Muscle layer of colon (tissue), 2 donors: ENCODE results near the gene ITGB4.

Experiments used
- H3K27ac ChIP-seq: one replicate; pipeline ENCODE4 v1.7.0; 2013; ENCODE audit warnings: low read depth, mild to moderate bottlenecking, low read length, moderate library complexity
- H3K27me3 ChIP-seq, 2 donors: one replicate each; pipeline ENCODE4 v1.7.0; 2013; ENCODE audit warnings: low read length in 2 of 2, mild to moderate bottlenecking in 2 of 2; ENCODE audit not compliant: insufficient read depth in 2 of 2, control insufficient read depth in 1 of 2
- H3K36me3 ChIP-seq: one replicate; pipeline ENCODE4 v1.7.0; 2013; ENCODE audit warnings: mild to moderate bottlenecking, low read length; ENCODE audit not compliant: insufficient read depth
- H3K4me1 ChIP-seq: one replicate; pipeline ENCODE4 v1.7.0; 2013; ENCODE audit warnings: mild to moderate bottlenecking, low read length; ENCODE audit not compliant: insufficient read depth
- H3K4me3 ChIP-seq, 2 donors: one replicate each; pipeline ENCODE4 v1.7.0; 2013; ENCODE audit warnings: low read length in 2 of 2, low read depth in 1 of 2, mild to moderate bottlenecking in 1 of 2, moderate library complexity in 1 of 2
- H3K9ac ChIP-seq: one replicate; pipeline ENCODE4 v1.7.0; 2013; ENCODE audit warnings: low read length
- H3K9me3 ChIP-seq: one replicate; pipeline ENCODE4 v1.7.0; 2013; ENCODE audit warnings: mild to moderate bottlenecking, low read length
- donor health status: abdominal sarcoma.
- donor health status: Adenocarcinoma of cecum.

The ITGB4 gene

GRCh38 chr17:75698659-75699058 lies 22.6 kb upstream of the ITGB4 start:
- Histone ChIP-seq H3K27ac (no peak overlapping the region), H3K9me3 (no peaks in the 10 kb centered on the region), H3K36me3 (peaks cover 61% of the 10 kb centered on the region), H3K27me3 (no peaks in the 10 kb centered on the region), H3K4me3 (no peak overlapping the region), H3K9ac (no peak overlapping the region), H3K4me1 (peaks cover 35% of the 10 kb centered on the region)

- peaks cover 15% of the 10 kb centered on the region for H3K4me1 ChIP-seq
- H3K9ac ChIP-seq = no peak overlapping the region
- H3K36me3 ChIP-seq = peaks cover 72% of the 10 kb centered on the region
- H3K27me3 ChIP-seq = no peaks in the 10 kb centered on the region
- H3K27ac ChIP-seq = no peak overlapping the region
- H3K9me3 ChIP-seq = no peaks in the 10 kb centered on the region
- H3K4me3 ChIP-seq = no peak overlapping the region
Observed at GRCh38 chr17:75701288-75701687, 20.0 kb upstream of the ITGB4 start.

GRCh38 chr17:75703191-75703590 lies 18.1 kb upstream of the ITGB4 start:
- Histone ChIP-seq H3K36me3 (peaks cover 84% of the 10 kb centered on the region), H3K9ac (no peak overlapping the region)

DNA sequence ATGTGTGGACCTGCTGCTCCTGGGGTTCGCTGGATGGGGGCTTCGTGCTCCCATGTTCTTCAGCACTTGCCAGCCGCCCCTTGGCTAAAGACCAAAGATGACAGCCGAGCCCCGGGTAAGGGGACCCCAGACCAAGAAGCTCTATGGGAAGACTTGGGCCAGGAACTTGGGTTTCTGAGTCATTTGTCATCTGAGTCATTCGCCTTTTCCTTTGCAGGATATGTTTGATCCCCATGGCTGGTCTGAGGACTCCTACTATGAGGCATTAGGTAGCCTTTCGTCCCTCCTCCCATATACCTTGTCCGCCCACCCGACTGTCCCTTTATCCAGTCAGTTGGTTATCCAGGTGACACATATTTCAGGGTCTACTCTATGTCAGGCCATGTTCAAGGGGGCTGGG lies 17.7 kb upstream of the ITGB4 start:
- no peak overlapping the region for H3K9ac ChIP-seq
- peaks cover 11% of the 10 kb centered on the region for H3K4me1 ChIP-seq
- H3K9me3 ChIP-seq = no peaks in the 10 kb centered on the region
- H3K27me3 ChIP-seq = no peaks in the 10 kb centered on the region
- no peak overlapping the region for H3K4me3 ChIP-seq
- H3K27ac ChIP-seq = no peak overlapping the region
- peaks cover 88% of the 10 kb centered on the region for H3K36me3 ChIP-seq

More at GRCh38 chr17:75703191-75703590, 18.1 kb upstream of the ITGB4 start:
- H3K27me3 ChIP-seq = no peaks in the 10 kb centered on the region
- H3K9me3 ChIP-seq = no peaks in the 10 kb centered on the region
- no peak overlapping the region for H3K27ac ChIP-seq
- peaks cover 11% of the 10 kb centered on the region for H3K4me1 ChIP-seq
- H3K4me3 ChIP-seq = no peak overlapping the region

- Histone ChIP-seq H3K9ac (no peak overlapping the region), H3K9me3 (no peaks in the 10 kb centered on the region), H3K4me3 (no peak overlapping the region), H3K27me3 (no peaks in the 10 kb centered on the region), H3K27ac (no peak overlapping the region), H3K4me1 (peaks cover 2% of the 10 kb centered on the region), H3K36me3 (peaks cover 84% of the 10 kb centered on the region)
Observed at GRCh38 chr17:75704963-75705875, 16.0 kb upstream of the ITGB4 start.

- H3K9ac ChIP-seq = no peak overlapping the region
- H3K4me1 ChIP-seq = no peaks in the 10 kb centered on the region
- peaks cover 74% of the 10 kb centered on the region for H3K36me3 ChIP-seq
- H3K27ac ChIP-seq = no peak overlapping the region
- no peak overlapping the region for H3K4me3 ChIP-seq
- no peaks in the 10 kb centered on the region for H3K27me3 ChIP-seq
- no peaks in the 10 kb centered on the region for H3K9me3 ChIP-seq
Observed at GRCh38 chr17:75706042-75706728, 15.1 kb upstream of the ITGB4 start.

DNA sequence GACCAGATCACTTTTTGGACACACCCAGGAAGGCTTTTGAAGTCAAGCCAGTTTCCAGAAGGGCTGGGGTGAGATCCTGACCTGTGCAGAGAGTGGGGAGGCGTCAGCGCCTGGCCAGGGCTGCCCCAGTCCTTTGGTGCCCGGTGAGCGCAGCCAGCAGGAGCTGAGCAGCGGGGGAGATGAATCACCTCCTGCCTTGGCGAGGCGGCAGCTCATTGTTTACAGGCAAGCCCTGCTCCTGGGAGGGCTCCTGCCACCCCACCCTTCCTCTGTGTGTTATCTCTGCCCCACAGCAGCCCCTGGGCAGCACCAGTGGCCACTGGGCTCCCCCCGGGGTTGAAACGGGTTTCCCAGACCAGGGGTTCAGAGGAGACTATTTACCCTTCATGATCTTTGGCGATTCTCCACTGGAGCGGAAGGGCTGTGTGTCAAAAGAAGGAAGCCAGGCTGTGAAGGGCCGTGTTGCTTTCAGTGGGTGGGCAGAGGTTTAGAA lies 14.1 kb upstream of the ITGB4 start:
- H3K9ac ChIP-seq = no peak overlapping the region
- no peaks in the 10 kb centered on the region for H3K27me3 ChIP-seq
- H3K27ac ChIP-seq = peak overlapping the region; percentile 34
- H3K9me3 ChIP-seq = no peaks in the 10 kb centered on the region
- H3K4me3 ChIP-seq = no peak overlapping the region
- no peaks in the 10 kb centered on the region for H3K4me1 ChIP-seq
- H3K36me3 ChIP-seq = peaks cover 65% of the 10 kb centered on the region

GRCh38 chr17:75712446-75712845 lies 8.8 kb upstream of the ITGB4 start:
- no peaks in the 10 kb centered on the region for H3K4me1 ChIP-seq
- H3K4me3 ChIP-seq = no peak overlapping the region
- no peak overlapping the region for H3K9ac ChIP-seq
- H3K27ac ChIP-seq = no peak overlapping the region
- peaks cover 13% of the 10 kb centered on the region for H3K36me3 ChIP-seq
- no peaks in the 10 kb centered on the region for H3K27me3 ChIP-seq
- H3K9me3 ChIP-seq = no peaks in the 10 kb centered on the region

GRCh38 chr17:75719732-75720131 lies 1.5 kb upstream of the ITGB4 start:
- Histone ChIP-seq H3K27ac (no peak overlapping the region), H3K36me3 (no peaks in the 10 kb centered on the region), H3K4me1 (peaks cover 4% of the 10 kb centered on the region), H3K9ac (no peak overlapping the region), H3K9me3 (no peaks in the 10 kb centered on the region), H3K4me3 (no peak overlapping the region), H3K27me3 (peaks cover 9 to 41% of the 10 kb centered on the region in 2 donors)

DNA sequence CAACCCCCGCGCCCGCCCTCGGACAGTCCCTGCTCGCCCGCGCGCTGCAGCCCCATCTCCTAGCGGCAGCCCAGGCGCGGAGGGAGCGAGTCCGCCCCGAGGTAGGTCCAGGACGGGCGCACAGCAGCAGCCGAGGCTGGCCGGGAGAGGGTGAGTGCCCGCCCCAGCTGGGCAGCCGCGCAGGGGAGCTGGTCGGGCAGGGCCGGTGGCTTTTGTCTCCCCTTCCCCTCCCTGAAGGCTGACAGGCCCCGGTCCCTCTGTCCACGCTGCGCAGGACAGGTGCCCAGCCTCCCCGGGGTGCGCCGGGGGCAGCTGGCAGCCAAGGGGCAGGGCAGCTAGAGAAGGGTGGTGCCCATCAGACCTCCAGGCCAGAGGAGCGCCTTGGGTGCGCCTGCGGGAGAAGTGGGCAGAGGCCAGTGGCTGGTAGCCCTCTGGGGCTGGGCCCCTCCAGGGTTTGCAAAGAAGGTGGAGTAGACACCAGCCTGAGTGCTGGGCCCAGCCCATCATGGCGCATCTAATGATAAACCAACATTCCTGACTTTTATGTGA lies 278 bp downstream of the ITGB4 start:
- Histone ChIP-seq H3K9ac (no peak overlapping the region), H3K4me3 (peak overlapping the region in 1 of 2 donors; percentile 31), H3K4me1 (peaks cover 4% of the 10 kb centered on the region), H3K36me3 (no peaks in the 10 kb centered on the region), H3K9me3 (no peaks in the 10 kb centered on the region), H3K27ac (no peak overlapping the region), H3K27me3 (peaks cover 9 to 41% of the 10 kb centered on the region in 2 donors)

DNA sequence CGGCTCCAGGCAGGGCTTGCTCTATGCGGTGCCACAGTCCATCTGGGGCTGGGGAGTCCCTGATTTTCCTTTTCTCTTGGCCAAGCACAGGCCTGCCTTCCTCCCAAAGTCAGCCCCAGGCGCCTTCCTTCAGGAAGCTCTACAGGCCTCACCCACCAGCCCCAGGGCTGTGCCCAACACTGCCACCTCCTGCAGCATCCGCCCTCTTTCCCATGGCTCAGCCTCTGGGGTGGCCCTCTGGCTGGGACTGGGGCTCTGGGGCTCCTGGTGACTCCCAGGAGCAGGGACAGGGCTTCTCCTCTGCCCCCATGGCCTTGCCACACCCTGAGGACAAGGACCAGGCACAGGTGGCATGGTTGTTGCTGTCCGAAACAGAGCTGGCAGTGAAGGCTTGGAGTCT lies 817 bp downstream of the ITGB4 start:
- Histone ChIP-seq H3K27me3 (peaks cover 9 to 41% of the 10 kb centered on the region in 2 donors), H3K36me3 (no peaks in the 10 kb centered on the region), H3K4me1 (peaks cover 4% of the 10 kb centered on the region), H3K4me3 (peak overlapping the region in 1 of 2 donors; percentile 32), H3K9ac (no peak overlapping the region), H3K9me3 (no peaks in the 10 kb centered on the region), H3K27ac (no peak overlapping the region)
